Measurements from ENCODE around the gene RBM39. TPM values are rescaled to one million over a fixed set of nuclear protein-coding genes. Genes with fewer than 3 reads are reported as not detected.

Gene RBM39
- total and polyA plus RNA-seq, 2 of the 13 experiments (the other 11 are each of a cell fraction or from before 2014, with no cell fraction given): 788 to 920 TPM

DNA sequence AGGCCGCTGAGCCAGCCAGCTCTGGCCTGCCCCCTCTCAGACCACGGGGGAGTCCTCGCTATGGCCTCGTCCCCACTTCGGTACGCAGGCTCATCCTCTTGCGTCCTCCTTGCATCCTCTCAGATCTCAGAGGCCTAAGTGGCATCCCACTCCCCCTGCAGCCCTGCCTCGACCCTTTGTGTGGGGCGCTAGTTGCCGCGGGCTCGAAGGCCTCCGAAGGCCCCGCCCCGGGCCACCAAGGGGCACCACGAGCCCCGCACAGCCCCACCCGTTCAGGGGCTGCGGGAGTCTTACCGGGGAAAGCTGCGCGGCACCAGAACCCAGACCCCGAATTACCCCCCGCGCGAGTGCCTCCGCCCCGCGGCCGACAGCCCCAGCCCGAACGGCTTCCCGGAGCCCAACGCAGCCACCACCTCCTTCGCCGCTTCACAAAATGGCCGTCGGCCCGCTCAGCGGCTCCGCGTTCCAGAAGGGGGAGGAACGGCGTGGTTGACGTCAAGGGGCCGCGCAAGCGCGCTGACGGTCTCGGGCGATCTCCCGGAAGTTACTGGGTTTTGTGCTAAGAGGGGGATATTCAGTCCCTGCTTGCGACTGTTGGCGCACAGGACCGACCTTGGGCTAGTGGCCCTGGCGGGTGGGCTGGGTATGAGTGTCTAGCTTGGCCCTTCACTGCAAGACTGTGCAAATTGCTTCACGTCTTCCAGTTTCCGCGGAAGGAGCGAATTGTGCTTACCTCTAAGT is 77.4 kb downstream of the RBM39 start, which contains the start of the genes CPNE1 and RBM12 (continued):
- TF ChIP-seq ZBTB3 (CRISPR knock-in tag; IDR thresholded peaks at IDR 0.05; ENCODE audit: borderline replicate concordance, low read depth) (peak; percentile 80), EEA1 (CRISPR knock-in tag; IDR thresholded peaks at IDR 0.05; ENCODE audit: borderline replicate concordance) (peak; percentile 94), CHCHD3 (CRISPR knock-in tag; IDR thresholded peaks at IDR 0.05) (peak; percentile 96), ZNF121 (CRISPR knock-in tag; IDR thresholded peaks at IDR 0.05) (peak; percentile 83; the same call in 1 of the 2 replicates), GLI4 (CRISPR knock-in tag; IDR thresholded peaks at IDR 0.05; ENCODE audit: borderline replicate concordance) (peak; percentile 98), GATA4 (IDR thresholded peaks at IDR 0.05; ENCODE audit: borderline replicate concordance, low read depth) (peak; percentile 88), RXRB (CRISPR knock-in tag; IDR thresholded peaks at IDR 0.05; ENCODE audit: borderline replicate concordance) (peak; percentile 73), NFE2 (CRISPR knock-in tag; IDR thresholded peaks at IDR 0.05) (no peak; the same call in 1 of the 2 replicates), FLYWCH1 (CRISPR knock-in tag; IDR thresholded peaks at IDR 0.05) (no peak), ZNF225 (CRISPR knock-in tag; IDR thresholded peaks at IDR 0.05) (peak; percentile 93; the same call in 1 of the 2 replicates), KLF16 (CRISPR knock-in tag; IDR thresholded peaks at IDR 0.05) (peak; percentile 86 to 99; a peak in 3 of 4 replicates), HIVEP1 (CRISPR knock-in tag; IDR thresholded peaks at IDR 0.05) (peak; percentile 90)
- TF ChIP-seq, protein P1, sequence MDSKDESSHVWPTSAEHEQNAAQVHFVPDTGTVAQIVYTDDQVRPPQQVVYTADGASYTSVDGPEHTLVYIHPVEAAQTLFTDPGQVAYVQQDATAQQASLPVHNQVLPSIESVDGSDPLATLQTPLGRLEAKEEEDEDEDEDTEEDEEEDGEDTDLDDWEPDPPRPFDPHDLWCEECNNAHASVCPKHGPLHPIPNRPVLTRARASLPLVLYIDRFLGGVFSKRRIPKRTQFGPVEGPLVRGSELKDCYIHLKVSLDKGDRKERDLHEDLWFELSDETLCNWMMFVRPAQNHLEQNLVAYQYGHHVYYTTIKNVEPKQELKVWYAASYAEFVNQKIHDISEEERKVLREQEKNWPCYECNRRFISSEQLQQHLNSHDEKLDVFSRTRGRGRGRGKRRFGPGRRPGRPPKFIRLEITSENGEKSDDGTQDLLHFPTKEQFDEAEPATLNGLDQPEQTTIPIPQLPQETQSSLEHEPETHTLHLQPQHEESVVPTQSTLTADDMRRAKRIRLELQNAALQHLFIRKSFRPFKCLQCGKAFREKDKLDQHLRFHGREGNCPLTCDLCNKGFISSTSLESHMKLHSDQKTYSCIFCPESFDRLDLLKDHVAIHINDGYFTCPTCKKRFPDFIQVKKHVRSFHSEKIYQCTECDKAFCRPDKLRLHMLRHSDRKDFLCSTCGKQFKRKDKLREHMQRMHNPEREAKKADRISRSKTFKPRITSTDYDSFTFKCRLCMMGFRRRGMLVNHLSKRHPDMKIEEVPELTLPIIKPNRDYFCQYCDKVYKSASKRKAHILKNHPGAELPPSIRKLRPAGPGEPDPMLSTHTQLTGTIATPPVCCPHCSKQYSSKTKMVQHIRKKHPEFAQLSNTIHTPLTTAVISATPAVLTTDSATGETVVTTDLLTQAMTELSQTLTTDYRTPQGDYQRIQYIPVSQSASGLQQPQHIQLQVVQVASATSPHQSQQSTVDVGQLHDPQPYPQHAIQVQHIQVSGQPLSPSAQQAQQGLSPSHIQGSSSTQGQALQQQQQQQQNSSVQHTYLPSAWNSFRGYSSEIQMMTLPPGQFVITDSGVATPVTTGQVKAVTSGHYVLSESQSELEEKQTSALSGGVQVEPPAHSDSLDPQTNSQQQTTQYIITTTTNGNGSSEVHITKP (CRISPR knock-in tag; IDR thresholded peaks at IDR 0.05; ENCODE audit: low read depth): peak; percentile 98
- TF ChIP-seq, protein P2, sequence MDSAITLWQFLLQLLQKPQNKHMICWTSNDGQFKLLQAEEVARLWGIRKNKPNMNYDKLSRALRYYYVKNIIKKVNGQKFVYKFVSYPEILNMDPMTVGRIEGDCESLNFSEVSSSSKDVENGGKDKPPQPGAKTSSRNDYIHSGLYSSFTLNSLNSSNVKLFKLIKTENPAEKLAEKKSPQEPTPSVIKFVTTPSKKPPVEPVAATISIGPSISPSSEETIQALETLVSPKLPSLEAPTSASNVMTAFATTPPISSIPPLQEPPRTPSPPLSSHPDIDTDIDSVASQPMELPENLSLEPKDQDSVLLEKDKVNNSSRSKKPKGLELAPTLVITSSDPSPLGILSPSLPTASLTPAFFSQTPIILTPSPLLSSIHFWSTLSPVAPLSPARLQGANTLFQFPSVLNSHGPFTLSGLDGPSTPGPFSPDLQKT (CRISPR knock-in tag; IDR thresholded peaks at IDR 0.05; ENCODE audit: borderline replicate concordance): no peak
- TF ChIP-seq, protein P3, sequence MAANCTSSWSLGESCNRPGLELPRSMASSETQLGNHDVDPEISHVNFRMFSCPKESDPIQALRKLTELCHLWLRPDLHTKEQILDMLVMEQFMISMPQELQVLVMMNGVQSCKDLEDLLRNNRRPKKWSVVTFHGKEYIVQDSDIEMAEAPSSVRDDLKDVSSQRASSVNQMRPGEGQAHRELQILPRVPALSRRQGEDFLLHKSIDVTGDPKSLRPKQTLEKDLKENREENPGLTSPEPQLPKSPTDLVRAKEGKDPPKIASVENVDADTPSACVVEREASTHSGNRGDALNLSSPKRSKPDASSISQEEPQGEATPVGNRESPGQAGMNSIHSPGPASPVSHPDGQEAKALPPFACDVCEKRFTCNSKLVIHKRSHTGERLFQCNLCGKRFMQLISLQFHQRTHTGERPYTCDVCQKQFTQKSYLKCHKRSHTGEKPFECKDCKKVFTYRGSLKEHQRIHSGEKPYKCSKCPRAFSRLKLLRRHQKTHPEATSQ (CRISPR knock-in tag; IDR thresholded peaks at IDR 0.05; ENCODE audit: borderline replicate concordance): peak; percentile 71; the same call in 1 of the 2 replicates
- TF ChIP-seq, protein P4, sequence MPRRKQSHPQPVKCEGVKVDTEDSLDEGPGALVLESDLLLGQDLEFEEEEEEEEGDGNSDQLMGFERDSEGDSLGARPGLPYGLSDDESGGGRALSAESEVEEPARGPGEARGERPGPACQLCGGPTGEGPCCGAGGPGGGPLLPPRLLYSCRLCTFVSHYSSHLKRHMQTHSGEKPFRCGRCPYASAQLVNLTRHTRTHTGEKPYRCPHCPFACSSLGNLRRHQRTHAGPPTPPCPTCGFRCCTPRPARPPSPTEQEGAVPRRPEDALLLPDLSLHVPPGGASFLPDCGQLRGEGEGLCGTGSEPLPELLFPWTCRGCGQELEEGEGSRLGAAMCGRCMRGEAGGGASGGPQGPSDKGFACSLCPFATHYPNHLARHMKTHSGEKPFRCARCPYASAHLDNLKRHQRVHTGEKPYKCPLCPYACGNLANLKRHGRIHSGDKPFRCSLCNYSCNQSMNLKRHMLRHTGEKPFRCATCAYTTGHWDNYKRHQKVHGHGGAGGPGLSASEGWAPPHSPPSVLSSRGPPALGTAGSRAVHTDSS (CRISPR knock-in tag; conservative IDR thresholded peaks at IDR 0.05): no peak
- TF ChIP-seq, protein P5, sequence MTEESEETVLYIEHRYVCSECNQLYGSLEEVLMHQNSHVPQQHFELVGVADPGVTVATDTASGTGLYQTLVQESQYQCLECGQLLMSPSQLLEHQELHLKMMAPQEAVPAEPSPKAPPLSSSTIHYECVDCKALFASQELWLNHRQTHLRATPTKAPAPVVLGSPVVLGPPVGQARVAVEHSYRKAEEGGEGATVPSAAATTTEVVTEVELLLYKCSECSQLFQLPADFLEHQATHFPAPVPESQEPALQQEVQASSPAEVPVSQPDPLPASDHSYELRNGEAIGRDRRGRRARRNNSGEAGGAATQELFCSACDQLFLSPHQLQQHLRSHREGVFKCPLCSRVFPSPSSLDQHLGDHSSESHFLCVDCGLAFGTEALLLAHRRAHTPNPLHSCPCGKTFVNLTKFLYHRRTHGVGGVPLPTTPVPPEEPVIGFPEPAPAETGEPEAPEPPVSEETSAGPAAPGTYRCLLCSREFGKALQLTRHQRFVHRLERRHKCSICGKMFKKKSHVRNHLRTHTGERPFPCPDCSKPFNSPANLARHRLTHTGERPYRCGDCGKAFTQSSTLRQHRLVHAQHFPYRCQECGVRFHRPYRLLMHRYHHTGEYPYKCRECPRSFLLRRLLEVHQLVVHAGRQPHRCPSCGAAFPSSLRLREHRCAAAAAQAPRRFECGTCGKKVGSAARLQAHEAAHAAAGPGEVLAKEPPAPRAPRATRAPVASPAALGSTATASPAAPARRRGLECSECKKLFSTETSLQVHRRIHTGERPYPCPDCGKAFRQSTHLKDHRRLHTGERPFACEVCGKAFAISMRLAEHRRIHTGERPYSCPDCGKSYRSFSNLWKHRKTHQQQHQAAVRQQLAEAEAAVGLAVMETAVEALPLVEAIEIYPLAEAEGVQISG (CRISPR knock-in tag; IDR thresholded peaks at IDR 0.05): peak; percentile 94
